Measurements from ENCODE around the gene NRG3.

- TF ChIP-seq PPARA (CRISPR knock-in tag; IDR thresholded peaks at IDR 0.05; ENCODE audit: borderline replicate concordance), result no peak
- no peak for TF ChIP-seq ZNF8 (CRISPR knock-in tag; IDR thresholded peaks at IDR 0.05)
- no peak for TF ChIP-seq ARNTL (CRISPR knock-in tag; IDR thresholded peaks at IDR 0.05; ENCODE audit: borderline replicate concordance, low read depth)
- no peak for TF ChIP-seq PATZ1 (CRISPR knock-in tag; IDR thresholded peaks at IDR 0.05; ENCODE audit: borderline replicate concordance)
- no peak for TF ChIP-seq GLIS3 (CRISPR knock-in tag; IDR thresholded peaks at IDR 0.05)
- no peak for TF ChIP-seq ZFP30 (CRISPR knock-in tag; IDR thresholded peaks at IDR 0.05)
- no peak for TF ChIP-seq POU6F1 (CRISPR knock-in tag; IDR thresholded peaks at IDR 0.05; ENCODE audit: borderline replicate concordance, low read depth)
- TF ChIP-seq CREB5 (CRISPR knock-in tag; IDR thresholded peaks at IDR 0.05; ENCODE audit: low read depth), result 0 out of 2 replicates have a peak, but pooled peaks have one; percentile 14
Observed at GRCh38 chr10:82211346-82211745, 336.4 kb downstream of the NRG3 start.
